NCI-H774 (cell line): ENCODE results near the gene TSPOAP1.

Experiments used
- DNase-seq: peaks from one replicate; lab custom pipeline; 2025; lab: John Stamatoyannopoulos, UW

Gene TSPOAP1

GRCh38 chr17:58329035-58329809 is 627 bp upstream of the TSPOAP1 start:
- no peak for DNase-seq

DNA sequence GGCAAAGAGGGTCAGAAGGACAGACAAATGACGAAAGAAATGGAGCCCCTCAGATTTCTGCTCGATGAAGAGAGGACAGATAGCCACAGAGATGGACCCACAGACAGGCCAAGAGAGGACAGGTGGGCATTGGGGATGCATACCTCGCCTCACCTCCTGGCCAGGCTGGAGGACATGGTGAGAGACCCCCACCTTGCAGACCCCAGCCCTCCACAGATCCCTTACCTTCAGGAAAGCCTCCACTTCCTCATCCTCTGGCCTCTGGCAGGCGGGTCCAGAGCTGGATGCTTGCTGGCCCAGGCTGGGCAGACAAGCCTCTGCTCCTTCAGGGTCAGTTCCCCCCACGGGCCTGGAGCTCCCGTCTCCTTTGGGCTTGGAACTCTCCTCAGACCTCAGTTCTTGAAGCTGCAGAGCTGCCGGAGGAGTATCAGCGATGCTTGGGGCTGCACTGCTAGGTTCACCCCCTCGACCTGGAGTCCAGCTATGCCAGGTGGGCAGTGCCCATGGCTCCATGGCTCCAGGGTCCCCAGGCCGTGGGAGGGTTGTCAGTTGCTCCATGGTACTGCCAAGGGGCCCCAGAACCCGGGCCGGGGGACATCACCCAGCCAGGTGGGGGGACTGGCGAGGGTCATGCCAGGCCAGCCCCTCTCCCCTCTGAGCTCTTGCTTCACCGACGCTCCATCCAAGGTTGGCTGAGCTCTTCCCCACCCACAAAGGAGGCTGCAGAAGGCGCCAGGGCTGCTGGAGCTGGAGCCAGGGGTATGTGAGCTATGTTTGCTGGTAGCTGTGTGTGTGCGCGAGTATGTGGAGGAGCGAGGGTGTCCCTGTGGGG is 1.0 kb downstream of the TSPOAP1 start:
- no peak for DNase-seq

DNA sequence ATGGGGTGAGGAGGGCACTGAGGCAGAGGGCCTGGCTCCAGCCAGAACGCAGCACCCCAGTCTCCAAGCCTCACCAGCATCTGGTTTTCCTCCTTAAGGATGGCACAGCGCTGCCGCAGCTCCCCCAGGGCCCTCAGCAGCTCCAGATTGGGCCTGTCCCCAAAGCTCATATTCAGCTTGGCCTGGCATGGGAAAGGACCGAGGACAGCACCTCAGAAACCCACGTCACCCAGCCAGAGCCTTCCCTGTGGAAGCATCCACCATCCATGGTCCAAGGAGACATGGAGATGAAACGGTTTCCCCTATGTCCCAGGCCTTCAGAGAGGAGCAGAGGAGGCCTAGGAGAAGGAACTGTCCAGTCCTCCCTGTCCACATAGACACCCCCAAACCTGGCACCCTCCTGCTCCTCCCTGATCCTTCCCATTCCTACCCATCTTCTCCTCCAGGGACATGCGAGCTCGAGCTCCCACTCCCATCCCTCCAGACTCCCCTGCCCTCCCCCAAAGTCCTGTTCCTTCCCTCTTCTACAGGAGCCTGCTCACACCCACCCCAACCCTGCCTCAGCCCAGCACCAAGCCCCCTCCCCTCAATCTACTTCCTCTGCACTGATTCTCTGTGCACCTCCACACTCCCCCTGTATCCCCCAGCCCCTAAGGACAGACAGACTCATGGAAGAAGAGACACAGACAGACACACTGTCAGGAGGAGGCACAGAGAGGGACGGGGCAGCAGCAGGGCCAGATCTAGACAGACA is 1.8 kb downstream of the TSPOAP1 start:
- DNase-seq: no peak

DNA sequence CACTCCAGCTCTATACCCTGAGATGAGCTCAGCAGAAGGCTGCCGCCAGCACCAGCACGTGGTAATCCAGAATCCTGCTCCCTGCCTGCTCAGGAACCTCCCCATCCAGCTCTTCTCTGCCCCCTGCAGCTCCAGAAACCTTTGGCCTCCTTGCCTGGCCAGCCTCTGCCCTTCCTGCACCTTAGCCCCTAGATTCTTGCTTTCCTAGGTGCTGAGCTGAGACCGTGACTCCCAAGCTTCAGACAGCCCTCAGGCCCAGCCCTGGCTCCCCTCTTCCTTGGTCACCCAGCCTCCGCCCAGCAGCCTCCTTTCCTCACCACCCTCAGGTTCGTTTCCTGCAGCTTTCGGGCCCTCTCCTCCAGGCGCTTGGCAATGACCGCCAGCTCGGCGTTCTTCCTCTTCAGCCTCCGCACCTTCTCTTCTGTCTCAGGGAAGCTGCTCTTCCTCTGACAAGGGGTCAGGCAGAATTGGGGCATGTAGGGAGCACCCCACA is 2.6 kb downstream of the TSPOAP1 start:
- no peak for DNase-seq

- DNase-seq: no peak
Measured at GRCh38 chr17:58325289-58325726, 3.3 kb downstream of the TSPOAP1 start.

DNA sequence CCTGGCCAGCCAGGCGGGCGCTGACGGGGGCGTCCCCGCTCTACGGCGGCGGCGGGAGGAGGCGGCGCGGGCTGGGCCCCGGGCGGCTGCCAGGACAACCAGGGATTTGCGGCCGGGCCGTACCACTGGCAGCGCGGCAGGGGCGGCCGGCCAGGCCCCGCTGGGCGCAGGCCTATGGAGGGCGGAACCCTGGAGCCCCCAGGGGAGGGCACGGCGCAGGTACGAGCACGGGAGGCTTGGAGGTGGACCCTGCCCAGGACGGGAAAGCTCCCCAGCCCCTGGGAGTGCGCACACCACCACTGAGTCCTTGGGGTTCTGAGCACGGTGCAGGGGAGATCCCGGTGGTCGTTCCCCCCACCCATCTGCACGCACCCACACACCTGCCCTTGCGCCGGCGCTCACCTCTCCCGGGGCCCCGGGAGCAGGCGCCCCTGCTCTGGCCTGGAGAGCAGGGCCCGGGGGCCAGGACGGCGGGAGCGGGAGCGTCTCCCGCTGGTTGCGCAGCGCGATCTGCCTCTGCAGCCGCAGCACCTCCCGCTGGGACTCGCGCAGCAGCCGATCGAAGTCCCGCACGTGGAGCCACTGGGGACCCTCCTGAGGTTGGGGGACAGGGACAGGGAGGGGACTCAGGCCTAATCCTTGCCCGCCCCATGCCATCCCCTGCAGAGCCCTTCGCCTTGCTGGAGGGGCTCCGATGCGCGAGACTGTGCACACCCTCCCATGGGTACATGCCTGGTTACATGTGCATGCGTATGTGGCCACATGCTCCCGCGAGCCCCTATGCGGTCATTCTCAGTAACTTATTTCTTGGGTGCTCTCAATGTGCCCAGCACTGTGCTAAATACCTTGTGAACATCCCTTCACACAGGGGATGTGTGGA is 3.9 kb downstream of the TSPOAP1 start:
- DNase-seq: peak; percentile 43

- DNase-seq: no peak
Measured at GRCh38 chr17:58324056-58324408, 4.6 kb downstream of the TSPOAP1 start.

DNA sequence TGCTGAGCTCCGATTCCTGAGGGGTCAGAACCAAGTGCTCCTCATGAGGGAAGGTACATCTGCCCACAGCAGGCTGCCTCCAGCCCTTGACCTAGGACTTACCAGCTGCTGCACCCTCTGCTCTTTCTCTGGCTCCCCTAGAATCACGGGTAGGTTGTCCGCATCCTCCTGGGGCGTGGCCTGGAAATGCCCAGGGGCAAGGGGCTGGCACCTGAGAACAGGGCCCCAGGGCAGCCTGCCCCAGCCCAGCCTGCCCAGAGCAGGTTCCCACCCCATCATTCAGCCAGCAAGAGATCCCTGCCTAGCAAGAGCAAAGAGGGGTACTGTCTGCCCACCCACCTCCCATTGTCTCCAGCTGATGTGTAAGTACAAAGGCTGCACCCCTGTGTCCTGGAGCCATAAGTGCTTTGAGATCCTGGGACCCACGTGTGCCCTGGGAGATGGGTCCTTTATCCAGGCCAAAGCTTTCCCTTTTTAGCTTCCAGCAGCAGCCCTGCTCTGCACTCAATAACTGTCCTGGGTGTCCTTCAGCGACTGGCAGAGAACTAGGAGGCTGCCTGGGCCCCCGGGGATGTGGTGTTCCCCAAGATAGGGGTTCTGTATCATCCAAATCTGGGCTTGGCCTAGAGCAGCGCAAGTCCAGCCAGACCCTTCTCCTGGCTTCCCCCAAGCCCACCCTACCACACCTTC is 5.1 kb downstream of the TSPOAP1 start:
- no peak for DNase-seq

- no peak for DNase-seq
Measured at GRCh38 chr17:58322581-58323185, 5.9 kb downstream of the TSPOAP1 start.

- no peak for DNase-seq
Measured at GRCh38 chr17:58321571-58322525, 6.7 kb downstream of the TSPOAP1 start.

GRCh38 chr17:58320570-58321323 is 7.8 kb downstream of the TSPOAP1 start:
- no peak for DNase-seq

GRCh38 chr17:58320163-58320558 is 8.4 kb downstream of the TSPOAP1 start:
- no peak for DNase-seq

GRCh38 chr17:58319173-58320162 is 9.1 kb downstream of the TSPOAP1 start:
- no peak for DNase-seq

DNA sequence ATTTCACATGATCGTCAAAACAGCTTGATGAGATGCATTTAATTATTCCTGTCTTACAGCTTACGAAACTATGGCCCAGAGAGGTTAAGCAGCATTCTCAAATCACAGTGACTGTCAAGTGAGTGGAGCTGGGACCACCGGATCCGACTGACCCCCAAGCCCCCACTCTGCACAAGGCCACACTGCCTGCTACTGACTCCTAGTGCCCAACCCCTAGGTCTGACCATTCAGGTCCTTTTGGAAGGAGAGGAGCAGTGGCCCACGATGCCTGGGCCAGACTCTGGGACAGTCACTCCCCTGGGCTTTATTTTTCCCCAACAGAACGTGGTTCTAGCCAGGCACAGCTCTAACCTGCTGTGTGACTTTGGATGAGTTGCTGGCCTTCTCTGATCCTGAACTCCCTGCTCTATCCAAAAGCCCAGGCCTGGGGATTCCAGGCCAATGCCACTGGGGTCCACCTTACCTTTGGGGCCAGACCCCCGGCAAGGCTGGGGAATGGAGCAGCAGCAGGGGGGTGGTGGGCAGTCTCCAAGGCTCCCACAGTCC is 9.9 kb downstream of the TSPOAP1 start:
- DNase-seq: no peak

DNA sequence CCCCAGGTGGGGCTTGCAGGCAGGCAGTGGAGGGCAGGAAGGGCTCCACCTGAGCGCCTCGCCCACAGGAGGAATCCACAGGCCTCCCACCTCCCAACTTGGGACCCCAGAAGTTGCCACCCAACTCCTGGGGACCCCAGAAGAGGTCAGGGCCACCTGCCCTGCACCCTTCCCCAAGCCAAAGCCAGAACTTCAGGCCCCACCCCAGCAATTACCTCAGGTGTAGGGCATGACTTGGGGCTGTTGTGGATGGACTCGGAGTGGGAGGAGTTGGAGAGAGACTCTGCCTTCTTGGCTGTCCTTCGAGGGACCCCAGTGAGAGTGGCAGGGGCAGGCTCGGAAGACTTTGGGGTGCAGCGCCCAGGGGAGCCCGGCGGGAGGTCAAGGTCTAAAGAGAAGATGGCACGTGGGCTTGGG is 10.5 kb downstream of the TSPOAP1 start:
- no peak for DNase-seq

- DNase-seq: peak; percentile 26
Measured at GRCh38 chr17:58317421-58318064, 11.1 kb downstream of the TSPOAP1 start.
